ENCODE measurements around the gene PCIF1. TPM values are rescaled to one million over a fixed set of nuclear protein-coding genes. Genes with fewer than 3 reads are reported as not detected.

The PCIF1 gene
- total RNA-seq, 1 experiment from 2014 or later: 26.8 TPM

GRCh38 chr20:45983279-45983743 lies 48.8 kb downstream of the PCIF1 start:
- Histone ChIP-seq H4K8ac (replicated peaks; ENCODE audit: insufficient read length, low read depth, low read length) (peak overlapping the region; percentile 47), H4K91ac (ENCODE audit: insufficient read length, low read depth, low read length) (no peak overlapping the region), H3K14ac (ENCODE audit: insufficient read depth, low read length) (no peak overlapping the region), H3K4me1 (ENCODE audit: insufficient read depth, low read length) (peaks cover 3% of the 10 kb centered on the region; the same call in 1 of the 2 replicates), H3K79me1 (ENCODE audit: insufficient read depth, low read depth, low read length, poor library complexity, severe bottlenecking) (no peaks in the 10 kb centered on the region), H3K27ac (ENCODE audit: insufficient read length, low read depth, low read length) (no peak overlapping the region), H3K4ac (ENCODE audit: low read depth, low read length) (no peak overlapping the region), H2BK20ac (ENCODE audit: low read depth, low read length, poor library complexity, severe bottlenecking) (no peak overlapping the region), H2AK5ac (ENCODE audit: insufficient read length, low read length) (no peak overlapping the region), H4K5ac (ENCODE audit: insufficient read length, low read depth, low read length) (no peak overlapping the region), H3K9ac (ENCODE audit: extremely low read depth, insufficient read length, low read length) (no peak overlapping the region), H3K4me2 (ENCODE audit: insufficient read depth, insufficient read length, low read length) (peak overlapping the region; percentile 3), H2BK12ac (ENCODE audit: insufficient read length, low read depth, low read length) (no peak overlapping the region), H2BK120ac (ENCODE audit: low read depth, low read length, poor library complexity, severe bottlenecking) (no peak overlapping the region), H3K9me3 (ENCODE audit: control insufficient read depth, low read depth, low read length) (no peaks in the 10 kb centered on the region), H3K79me2 (ENCODE audit: insufficient read depth, low read length) (no peaks in the 10 kb centered on the region), H3T11ph (ENCODE audit: low read length) (no peak overlapping the region), H2AFZ (ENCODE audit: low read length) (peak overlapping the region; percentile 86), H2BK5ac (ENCODE audit: insufficient read length, low read length) (no peak overlapping the region), H3K23me2 (ENCODE audit: insufficient read length, low read depth, low read length, poor library complexity, severe bottlenecking) (no peaks in the 10 kb centered on the region), H3K18ac (ENCODE audit: insufficient read length, low read depth, low read length) (no peak overlapping the region), H3K27me3 (ENCODE audit: insufficient read depth, low read length) (no peaks in the 10 kb centered on the region), H2BK15ac (ENCODE audit: low read depth, low read length) (no peak overlapping the region), H4K20me1 (ENCODE audit: control insufficient read depth, insufficient read depth, insufficient read length) (no peaks in the 10 kb centered on the region), H3K23ac (ENCODE audit: insufficient read length, low read depth, low read length) (no peak overlapping the region), H3K56ac (ENCODE audit: insufficient read length, low read depth, low read length) (no peak overlapping the region)
- Mint-ChIP-seq H3K9me3 (no peaks in the 10 kb centered on the region), H3K27ac (peak overlapping the region in 1 of 3 experiments; percentile 62; a peak in 2 of 7 replicates), H3K4me1 (peaks cover 11% of the 10 kb centered on the region in 2 experiments), H3K27me3 (ENCODE audit: low read depth) (peaks cover 3% of the 10 kb centered on the region; the same call in 1 of the 2 replicates), H3K4me3 (no peak overlapping the region; a peak in 1 of 5 replicates), H3K36me3 (ENCODE audit: insufficient read depth in 1 of 3, low read depth in 3 of 3) (no peaks in the 10 kb centered on the region)
- WGBS (ENCODE audit: extremely low coverage, insufficient read length, low lambda C conversion rate): no CpG with 5 or more reads among the region's 7 CpGs
- TF ChIP-seq CTCF (conservative IDR thresholded peaks at IDR 0.05): no peak
- no peak for DNase-seq
